ENCODE measurements around the gene TATDN3.
"Not testable (repeated sequence)": the region's sequence is repeated elsewhere in the genome, so short reads cannot be mapped to it uniquely, and the experiment has no call there.

TATDN3 gene

GRCh38 chr1:212833211-212834207 is 41.8 kb downstream of the TATDN3 start:
- DNase-seq: not testable (repeated sequence)

DNA sequence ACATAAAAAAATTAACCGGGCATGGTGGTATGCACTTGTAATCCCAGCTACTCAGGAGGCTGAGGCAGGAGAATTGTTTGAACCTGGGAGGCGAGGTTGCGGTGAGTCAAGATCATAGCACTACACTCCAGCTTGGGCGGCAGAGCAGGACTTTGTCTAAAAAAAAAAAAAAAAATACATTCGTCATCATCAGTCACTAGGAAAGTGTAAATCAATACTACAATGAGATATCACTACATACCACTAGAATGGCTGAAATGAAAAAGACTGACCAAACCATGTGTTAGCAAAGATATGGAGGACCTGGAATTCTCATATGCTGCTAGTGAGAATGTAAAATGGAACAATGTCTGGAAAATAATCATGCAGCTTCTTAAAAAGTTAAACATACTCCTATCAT is 46.5 kb downstream of the TATDN3 start:
- no peak for DNase-seq

DNA sequence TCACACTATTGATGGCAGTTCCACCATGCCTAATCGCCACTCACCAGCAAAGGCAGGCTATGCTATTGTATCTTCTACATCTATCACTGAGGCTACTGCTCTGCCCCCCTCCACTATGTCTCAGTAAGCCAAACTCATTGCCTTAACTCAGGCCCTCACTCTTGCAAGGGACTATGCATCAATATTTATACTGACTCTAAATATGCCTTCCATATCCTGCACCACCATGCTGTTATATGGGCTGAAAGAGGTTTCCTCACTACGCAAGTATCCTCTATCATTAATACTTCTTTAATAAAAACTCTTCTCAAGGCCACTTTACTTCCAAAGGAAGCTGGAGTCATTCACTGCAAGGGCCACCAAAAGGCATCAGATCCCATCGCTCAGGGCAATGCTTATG is 52.8 kb downstream of the TATDN3 start:
- DNase-seq: not testable (repeated sequence)

DNA sequence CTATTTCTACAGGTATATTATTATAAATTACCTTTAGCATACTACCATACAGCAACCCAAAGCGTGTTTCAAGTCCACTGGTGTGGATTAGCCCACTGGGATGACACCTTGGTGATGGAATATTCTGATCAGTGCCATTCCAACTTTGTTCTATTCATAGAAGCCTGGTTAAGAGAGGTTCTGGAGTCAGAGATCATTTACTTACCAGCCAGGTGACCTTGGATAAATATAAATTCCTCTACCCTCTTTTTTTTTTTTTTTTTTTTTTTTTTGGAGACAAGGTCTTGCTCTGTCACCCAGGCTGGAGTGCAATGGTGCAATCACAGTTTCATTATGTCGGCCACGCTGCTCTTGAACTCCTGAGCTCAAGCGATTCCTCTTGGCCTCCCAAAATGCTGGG is 55.9 kb downstream of the TATDN3 start, which contains the start of gene SPATA45:
TSS of gene SPATA45 (minus strand) at position 101 of the 400 bp plus-strand sequence. CDS start 11,500 bp downstream, outside the sequence.
- DNase-seq: no peak

GRCh38 chr1:212852105-212852688 is 60.5 kb downstream of the TATDN3 start:
- DNase-seq: no peak

- DNase-seq: no peak
Measured at GRCh38 chr1:212853658-212854057, 62.0 kb downstream of the TATDN3 start.

- DNase-seq: no peak
Measured at GRCh38 chr1:212856755-212857154, 65.1 kb downstream of the TATDN3 start.

DNA sequence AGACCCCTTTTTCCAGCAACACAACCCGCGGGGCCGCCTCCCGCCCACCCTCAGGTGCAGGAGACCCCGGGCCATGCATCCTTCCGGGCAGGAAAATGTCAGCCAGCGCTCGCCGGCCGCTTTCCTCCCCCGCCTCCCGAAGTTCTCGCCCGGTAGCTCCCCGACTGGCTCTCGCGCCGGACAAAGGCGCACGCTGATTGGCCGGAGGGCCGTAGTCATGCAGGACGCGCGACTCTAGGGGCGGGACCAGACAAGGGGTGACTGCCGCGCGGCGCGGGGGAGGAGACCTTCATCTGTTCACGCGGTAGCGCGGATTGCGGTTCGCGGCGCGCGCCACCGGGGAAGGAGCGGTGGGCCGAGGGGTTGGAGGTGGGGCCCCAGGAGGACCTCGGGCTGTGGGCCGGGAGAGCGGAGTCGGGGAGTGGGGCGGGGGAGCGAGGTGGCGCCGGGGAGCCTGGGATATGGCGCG is 66.3 kb downstream of the TATDN3 start, which contains the start of gene FLVCR1:
TSS of gene FLVCR1 (plus strand) at position 284 of the 469 bp plus-strand sequence. CDS start at position 462, 178 bp downstream.
- peak; percentile 78 to 88 (median 87) for DNase-seq

- DNase-seq: peak in 1 of 4 experiments; percentile 9
Measured at GRCh38 chr1:212858461-212859265, 67.0 kb downstream of the TATDN3 start.

GRCh38 chr1:212860713-212861581 is 69.3 kb downstream of the TATDN3 start:
- no peak for DNase-seq

DNA sequence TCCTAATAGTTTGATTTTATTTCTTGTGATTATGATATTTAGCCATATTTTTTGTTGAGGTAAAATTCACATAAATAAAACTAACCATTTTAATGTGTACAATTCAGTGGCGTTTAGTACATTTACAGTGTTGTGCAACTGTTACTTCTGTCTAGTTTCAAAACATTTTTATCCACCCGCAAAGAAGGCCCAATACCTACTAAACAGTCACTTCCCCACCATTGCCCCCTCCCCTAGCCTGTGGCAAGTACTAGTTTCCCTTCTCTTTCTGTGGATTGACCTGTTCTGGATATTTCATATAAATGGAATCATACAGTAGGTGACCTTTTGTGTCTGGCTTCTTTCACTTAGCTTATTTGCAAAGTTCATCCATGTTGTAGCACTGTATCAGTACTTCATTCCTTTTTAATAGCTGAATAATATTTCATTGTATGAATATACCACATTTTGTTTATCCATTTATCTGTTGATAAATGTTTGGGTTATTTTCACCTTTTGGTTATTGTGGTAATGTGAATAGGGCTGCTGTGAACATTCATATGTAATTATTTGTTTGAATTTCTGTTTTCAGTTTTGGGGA is 70.5 kb downstream of the TATDN3 start:
- DNase-seq: no peak

DNA sequence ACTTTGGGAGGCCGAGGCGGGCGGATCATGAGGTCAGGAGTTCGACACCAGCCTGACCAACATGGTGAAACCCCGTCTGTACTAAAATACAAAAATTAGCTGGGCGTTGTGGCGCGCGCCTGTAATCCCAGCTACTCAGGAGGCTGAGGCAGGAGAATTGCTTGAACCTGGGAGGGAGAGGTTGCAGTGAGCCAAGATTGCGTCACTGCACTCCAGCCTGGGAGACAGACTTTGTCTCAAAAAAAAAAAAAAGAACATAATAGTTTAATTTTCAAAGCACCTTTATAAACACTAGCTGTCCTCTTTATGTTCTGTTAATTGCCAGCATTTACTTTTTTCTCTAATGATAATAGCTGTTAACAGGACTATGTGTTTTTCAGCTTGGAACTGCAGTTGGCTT is 71.7 kb downstream of the TATDN3 start:
- DNase-seq: not testable (repeated sequence)

DNA sequence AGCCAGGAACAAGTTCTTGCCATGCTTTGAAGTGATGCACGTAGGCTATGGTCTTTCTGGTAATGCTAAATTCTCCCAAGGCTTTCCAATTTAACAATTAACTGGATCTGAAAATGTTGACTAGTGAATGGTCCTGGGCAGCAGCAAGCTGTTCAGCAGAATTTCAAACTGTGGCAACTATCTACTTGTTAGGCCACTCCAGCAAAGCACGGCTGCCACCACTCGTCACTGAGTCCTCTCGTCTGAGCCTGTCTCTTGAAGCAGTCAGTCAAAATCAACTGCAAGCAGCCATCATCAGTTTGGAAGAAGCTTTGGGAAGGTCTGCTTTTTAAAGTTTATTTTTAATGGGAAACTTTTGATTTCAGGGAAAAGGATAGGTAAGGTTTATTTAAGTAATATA is 72.5 kb downstream of the TATDN3 start:
- DNase-seq: no peak

All from activated CD4-positive, CD25-positive, alpha-beta regulatory T cell (primary cell).